ENCODE data around the gene L3MBTL4. TPM values are rescaled to one million over a fixed set of nuclear protein-coding genes. Genes with fewer than 3 reads are reported as not detected.

The L3MBTL4 gene
- total RNA-seq, 1 experiment from 2014 or later: not detected

DNA sequence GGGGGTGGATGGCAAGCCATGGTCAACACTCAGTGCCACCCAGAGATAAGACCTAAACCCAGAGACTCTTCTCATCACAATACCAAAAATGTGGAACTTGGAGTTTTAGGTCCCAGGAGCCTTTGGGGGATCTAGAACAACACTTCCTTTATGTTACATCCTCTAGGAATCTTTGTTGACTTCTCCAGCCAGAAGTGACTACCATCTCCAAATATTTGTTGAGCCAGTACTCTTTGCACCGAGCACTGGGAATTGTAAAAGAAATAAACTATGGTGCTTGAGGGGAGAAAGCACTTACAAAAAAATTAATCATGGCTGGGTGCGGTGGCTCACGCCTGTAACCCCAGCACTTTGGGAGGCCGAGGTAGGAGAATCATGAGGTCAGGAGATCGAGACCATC is 399.3 kb downstream of the L3MBTL4 start:
- TF ChIP-seq, protein P1, sequence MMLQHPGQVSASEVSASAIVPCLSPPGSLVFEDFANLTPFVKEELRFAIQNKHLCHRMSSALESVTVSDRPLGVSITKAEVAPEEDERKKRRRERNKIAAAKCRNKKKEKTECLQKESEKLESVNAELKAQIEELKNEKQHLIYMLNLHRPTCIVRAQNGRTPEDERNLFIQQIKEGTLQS (IDR thresholded peaks at IDR 0.05): no peak
- TF ChIP-seq SP1 (IDR thresholded peaks at IDR 0.05; ENCODE audit: low read depth) (no peak), TCF7L2 (IDR thresholded peaks at IDR 0.05; ENCODE audit: borderline replicate concordance, extremely low read depth, insufficient read depth, insufficient read length) (no peak), SRF (IDR thresholded peaks at IDR 0.05; ENCODE audit: low read depth) (no peak), EZH2phosphoT487 (IDR thresholded peaks at IDR 0.05; ENCODE audit: borderline replicate concordance) (no peak), FOSL1 (IDR thresholded peaks at IDR 0.05; ENCODE audit: low read depth) (no peak), YY1 (IDR thresholded peaks at IDR 0.05; ENCODE audit: extremely low read depth, insufficient replicate concordance, low read depth, low read length) (no peak), POLR2AphosphoS5 (IDR thresholded peaks at IDR 0.05; ENCODE audit: low read depth, low read length) (no peak), ELF1 (IDR thresholded peaks at IDR 0.05; ENCODE audit: borderline replicate concordance, low read depth) (no peak), EGR1 (IDR thresholded peaks at IDR 0.05; ENCODE audit: low read depth) (no peak), ZFX (IDR thresholded peaks at IDR 0.05) (no peak), CEBPB (IDR thresholded peaks at IDR 0.05; ENCODE audit: low read depth) (no peak), SIN3A (IDR thresholded peaks at IDR 0.05; ENCODE audit: low read depth) (no peak), RAD21 (IDR thresholded peaks at IDR 0.05; ENCODE audit: low read depth) (no peak), JUND (IDR thresholded peaks at IDR 0.05) (no peak), ZNF274 (IDR thresholded peaks at IDR 0.05; ENCODE audit: low read depth, low read length) (no peak)
- TF ChIP-seq, protein P2, sequence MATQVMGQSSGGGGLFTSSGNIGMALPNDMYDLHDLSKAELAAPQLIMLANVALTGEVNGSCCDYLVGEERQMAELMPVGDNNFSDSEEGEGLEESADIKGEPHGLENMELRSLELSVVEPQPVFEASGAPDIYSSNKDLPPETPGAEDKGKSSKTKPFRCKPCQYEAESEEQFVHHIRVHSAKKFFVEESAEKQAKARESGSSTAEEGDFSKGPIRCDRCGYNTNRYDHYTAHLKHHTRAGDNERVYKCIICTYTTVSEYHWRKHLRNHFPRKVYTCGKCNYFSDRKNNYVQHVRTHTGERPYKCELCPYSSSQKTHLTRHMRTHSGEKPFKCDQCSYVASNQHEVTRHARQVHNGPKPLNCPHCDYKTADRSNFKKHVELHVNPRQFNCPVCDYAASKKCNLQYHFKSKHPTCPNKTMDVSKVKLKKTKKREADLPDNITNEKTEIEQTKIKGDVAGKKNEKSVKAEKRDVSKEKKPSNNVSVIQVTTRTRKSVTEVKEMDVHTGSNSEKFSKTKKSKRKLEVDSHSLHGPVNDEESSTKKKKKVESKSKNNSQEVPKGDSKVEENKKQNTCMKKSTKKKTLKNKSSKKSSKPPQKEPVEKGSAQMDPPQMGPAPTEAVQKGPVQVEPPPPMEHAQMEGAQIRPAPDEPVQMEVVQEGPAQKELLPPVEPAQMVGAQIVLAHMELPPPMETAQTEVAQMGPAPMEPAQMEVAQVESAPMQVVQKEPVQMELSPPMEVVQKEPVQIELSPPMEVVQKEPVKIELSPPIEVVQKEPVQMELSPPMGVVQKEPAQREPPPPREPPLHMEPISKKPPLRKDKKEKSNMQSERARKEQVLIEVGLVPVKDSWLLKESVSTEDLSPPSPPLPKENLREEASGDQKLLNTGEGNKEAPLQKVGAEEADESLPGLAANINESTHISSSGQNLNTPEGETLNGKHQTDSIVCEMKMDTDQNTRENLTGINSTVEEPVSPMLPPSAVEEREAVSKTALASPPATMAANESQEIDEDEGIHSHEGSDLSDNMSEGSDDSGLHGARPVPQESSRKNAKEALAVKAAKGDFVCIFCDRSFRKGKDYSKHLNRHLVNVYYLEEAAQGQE (IDR thresholded peaks at IDR 0.05; ENCODE audit: low read depth): no peak
- TF ChIP-seq, protein P3, sequence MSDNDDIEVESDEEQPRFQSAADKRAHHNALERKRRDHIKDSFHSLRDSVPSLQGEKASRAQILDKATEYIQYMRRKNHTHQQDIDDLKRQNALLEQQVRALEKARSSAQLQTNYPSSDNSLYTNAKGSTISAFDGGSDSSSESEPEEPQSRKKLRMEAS (IDR thresholded peaks at IDR 0.05): no peak
- TF ChIP-seq, protein P4, sequence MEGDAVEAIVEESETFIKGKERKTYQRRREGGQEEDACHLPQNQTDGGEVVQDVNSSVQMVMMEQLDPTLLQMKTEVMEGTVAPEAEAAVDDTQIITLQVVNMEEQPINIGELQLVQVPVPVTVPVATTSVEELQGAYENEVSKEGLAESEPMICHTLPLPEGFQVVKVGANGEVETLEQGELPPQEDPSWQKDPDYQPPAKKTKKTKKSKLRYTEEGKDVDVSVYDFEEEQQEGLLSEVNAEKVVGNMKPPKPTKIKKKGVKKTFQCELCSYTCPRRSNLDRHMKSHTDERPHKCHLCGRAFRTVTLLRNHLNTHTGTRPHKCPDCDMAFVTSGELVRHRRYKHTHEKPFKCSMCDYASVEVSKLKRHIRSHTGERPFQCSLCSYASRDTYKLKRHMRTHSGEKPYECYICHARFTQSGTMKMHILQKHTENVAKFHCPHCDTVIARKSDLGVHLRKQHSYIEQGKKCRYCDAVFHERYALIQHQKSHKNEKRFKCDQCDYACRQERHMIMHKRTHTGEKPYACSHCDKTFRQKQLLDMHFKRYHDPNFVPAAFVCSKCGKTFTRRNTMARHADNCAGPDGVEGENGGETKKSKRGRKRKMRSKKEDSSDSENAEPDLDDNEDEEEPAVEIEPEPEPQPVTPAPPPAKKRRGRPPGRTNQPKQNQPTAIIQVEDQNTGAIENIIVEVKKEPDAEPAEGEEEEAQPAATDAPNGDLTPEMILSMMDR (IDR thresholded peaks at IDR 0.05 in 2 of 3, conservative IDR thresholded peaks at IDR 0.05 in 1 of 3; ENCODE audit: borderline replicate concordance in 1 of 3, insufficient read depth in 1 of 3, low read depth in 2 of 3, low read length in 2 of 3): no peak
- TF ChIP-seq, protein P5, sequence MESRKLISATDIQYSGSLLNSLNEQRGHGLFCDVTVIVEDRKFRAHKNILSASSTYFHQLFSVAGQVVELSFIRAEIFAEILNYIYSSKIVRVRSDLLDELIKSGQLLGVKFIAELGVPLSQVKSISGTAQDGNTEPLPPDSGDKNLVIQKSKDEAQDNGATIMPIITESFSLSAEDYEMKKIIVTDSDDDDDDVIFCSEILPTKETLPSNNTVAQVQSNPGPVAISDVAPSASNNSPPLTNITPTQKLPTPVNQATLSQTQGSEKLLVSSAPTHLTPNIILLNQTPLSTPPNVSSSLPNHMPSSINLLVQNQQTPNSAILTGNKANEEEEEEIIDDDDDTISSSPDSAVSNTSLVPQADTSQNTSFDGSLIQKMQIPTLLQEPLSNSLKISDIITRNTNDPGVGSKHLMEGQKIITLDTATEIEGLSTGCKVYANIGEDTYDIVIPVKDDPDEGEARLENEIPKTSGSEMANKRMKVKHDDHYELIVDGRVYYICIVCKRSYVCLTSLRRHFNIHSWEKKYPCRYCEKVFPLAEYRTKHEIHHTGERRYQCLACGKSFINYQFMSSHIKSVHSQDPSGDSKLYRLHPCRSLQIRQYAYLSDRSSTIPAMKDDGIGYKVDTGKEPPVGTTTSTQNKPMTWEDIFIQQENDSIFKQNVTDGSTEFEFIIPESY (IDR thresholded peaks at IDR 0.05; ENCODE audit: extremely low read depth, insufficient replicate concordance, low read length): no peak
- no peak overlapping the region for H3K4me3 ChIP-seq (replicated peaks in 1 of 2; ENCODE audit: low read depth in 1 of 2, low read length in 2 of 2)
- no peak for DNase-seq (ENCODE audit: low read depth, low spot score)
- H2AFZ ChIP-seq (ENCODE audit: low read depth, low read length, poor library complexity, severe bottlenecking): no peak overlapping the region
- no peaks in the 10 kb centered on the region for H3K4me1 ChIP-seq (ENCODE audit: control insufficient read depth in 1 of 2, insufficient read depth in 2 of 2, low read length in 2 of 2)
- no peaks in the 10 kb centered on the region for H4K20me1 ChIP-seq (ENCODE audit: insufficient read depth)
- ChIA-PET POLR2A (no interaction called here), RAD21 (ENCODE audit: low non-redundant PET in 1 of 2, low total read pairs in 2 of 2, uncharacterized antibody in 2 of 2, unreplicated experiment in 2 of 2) (no interaction called here), CTCF (no interaction called here)
- peaks cover 14 to 34% of the 10 kb centered on the region in 2 experiments; a peak in 2 of 4 replicates for H3K9me3 ChIP-seq (ENCODE audit: control insufficient read depth in 1 of 2, insufficient read depth in 1 of 2, low read depth in 1 of 2, low read length in 2 of 2)
- no peak for ATAC-seq
- H3K4me2 ChIP-seq (ENCODE audit: low read length): no peak overlapping the region
- no peaks in the 10 kb centered on the region for H3K79me2 ChIP-seq (ENCODE audit: insufficient read depth, low read length)
- BruUV-seq (replicated peaks): no TSS peak
- H3K36me3 ChIP-seq (ENCODE audit: control insufficient read depth in 1 of 2, insufficient read depth in 2 of 2, low read length in 2 of 2): no peaks in the 10 kb centered on the region
- no peaks in the 10 kb centered on the region for H3K9me2 ChIP-seq (ENCODE audit: insufficient read depth)
- intact Hi-C loops (cut with micrococcal nuclease): no loop called here
- no peak overlapping the region for H3K9ac ChIP-seq (ENCODE audit: low read length)
- no peaks in the 10 kb centered on the region for H3K27me3 ChIP-seq (ENCODE audit: insufficient read depth, low read length)
- H3K27ac ChIP-seq (ENCODE audit: low read depth, low read length): no peak overlapping the region
